Endothelial cell of umbilical vein (primary cell): Measurements from ENCODE around the gene CACNA2D3. TPM values are rescaled to one million over a fixed set of nuclear protein-coding genes. Genes with fewer than 3 reads are reported as not detected.

Experiments
- BruUV-seq: library from RNA; stranded (reverse); fragments of 400-500 nt; replicated peaks from 2 replicates; lab custom pipeline; 2021; lab: Mats Ljungman, UMichigan
- CTCF ChIA-PET: fragments of 300-600, 350-600 bp; sonication (Branson Sonifier 250); formaldehyde crosslinking; loops from one replicate; lab custom pipeline; 2021; ENCODE audit warnings: antibody characterized with exemption, inconsistent platforms; lab: Charles Lee
- POLR2A ChIA-PET: fragments of 300-600, 350-600 bp; sonication (Branson Sonifier 250); formaldehyde crosslinking; loops from one replicate; lab custom pipeline; 2021; ENCODE audit warnings: antibody characterized with exemption, inconsistent platforms; lab: Charles Lee
- DNase-seq: peaks from one replicate; pipeline ENCODE4 v3.0.0-alpha.2; 2011; ENCODE audit warnings: low read depth, low spot score
- FAIRE-seq: peaks from 2 replicates; lab custom pipeline; 2011; peaks lifted over from hg19 to GRCh38; lab: Jason Lieb, UNC
- H2AFZ ChIP-seq: 2 replicates; pipeline ENCODE4 v1.6.0; 2012; ENCODE audit warnings: low read depth, low read length, control low read depth, inconsistent platforms
- H3K27ac ChIP-seq: 2 replicates; pipeline ENCODE4 v1.5.1; 2011; ENCODE audit warnings: low read depth, mild to moderate bottlenecking, control low read depth, low read length, moderate library complexity; ENCODE audit not compliant: insufficient read depth
- H3K27me3 ChIP-seq, 2 experiments: 2 replicates each; pipeline versions ENCODE4 v1.6.0 to v1.6.1; 2011; ENCODE audit warnings: low read length in 2 of 2, mixed read lengths in 1 of 2; ENCODE audit not compliant: control insufficient read depth in 2 of 2, insufficient read depth in 2 of 2
- H3K36me3 ChIP-seq, 2 experiments: 2 replicates in 1 of 2; 3 replicates in 1 of 2; pipeline ENCODE4 v1.5.1; 2011; ENCODE audit warnings: low read length in 2 of 2, mild to moderate bottlenecking in 1 of 2, moderate library complexity in 1 of 2; ENCODE audit not compliant: control insufficient read depth in 2 of 2, insufficient read depth in 2 of 2; ENCODE audit errors: extremely low read depth in 1 of 2
- H3K4me1 ChIP-seq: 3 replicates; pipeline ENCODE4 v1.5.1; 2011; ENCODE audit warnings: mild to moderate bottlenecking, low read length; ENCODE audit not compliant: control insufficient read depth, insufficient read depth; ENCODE audit errors: extremely low read depth
- H3K4me2 ChIP-seq: 2 replicates; pipeline ENCODE4 v1.6.1; 2011; ENCODE audit warnings: low read length, control low read depth, mixed read lengths; ENCODE audit not compliant: insufficient read depth
- H3K4me3 ChIP-seq, 3 experiments: fragments of 200-600 bp in 1 of 3; sonication (generic), shearing (Covaris generic) in 1 of 3; replicated peaks in 1 of 3; 2 replicates each; pipeline ENCODE4 v1.5.1; 2011 to 2016; ENCODE audit warnings: control low read depth in 3 of 3, low read length in 3 of 3, mild to moderate bottlenecking in 2 of 3, inconsistent platforms in 1 of 3, low read depth in 1 of 3, moderate library complexity in 1 of 3; ENCODE audit not compliant: insufficient read depth in 1 of 3
- H3K79me2 ChIP-seq: 2 replicates; pipeline ENCODE4 v1.6.0; 2012; ENCODE audit warnings: low read length, inconsistent platforms; ENCODE audit not compliant: control insufficient read depth, insufficient read depth
- H3K9ac ChIP-seq: replicated peaks from 2 replicates; pipeline ENCODE3; 2011; ENCODE audit warnings: low read length, control low read depth; ENCODE audit not compliant: insufficient read depth; ENCODE audit errors: extremely low read depth
- H3K9me1 ChIP-seq: replicated peaks from 3 replicates; pipeline ENCODE4 v1.6.0; 2011; ENCODE audit warnings: mild to moderate bottlenecking, low read length; ENCODE audit not compliant: control insufficient read depth, insufficient read depth; ENCODE audit errors: extremely low read depth
- H3K9me3 ChIP-seq: replicated peaks from 2 replicates; pipeline ENCODE4 v1.5.1; 2012; ENCODE audit warnings: low read length, inconsistent platforms; ENCODE audit not compliant: control insufficient read depth, insufficient read depth
- H4K20me1 ChIP-seq: replicated peaks from 2 replicates; pipeline ENCODE3; 2011; ENCODE audit warnings: mild to moderate bottlenecking, low read length; ENCODE audit not compliant: control insufficient read depth, insufficient read depth; ENCODE audit errors: extremely low read depth
- CTCF ChIP-seq, 2 donors: IDR thresholded peaks; 1 replicate in 1 of 2; 2 replicates in 1 of 2; pipeline ENCODE4 v1.5.1; 2011; ENCODE audit warnings: low read length in 2 of 2, mild to moderate bottlenecking in 2 of 2, moderate library complexity in 2 of 2, control low read depth in 1 of 2, inconsistent platforms in 1 of 2, low read depth in 1 of 2; ENCODE audit not compliant: insufficient read depth in 1 of 2; ENCODE audit errors: extremely low read depth in 1 of 2
- EZH2 ChIP-seq: IDR thresholded peaks from 2 replicates; pipeline ENCODE4 v1.6.1; 2012; ENCODE audit warnings: borderline replicate concordance, low read depth, mild to moderate bottlenecking, moderate library complexity, low read length, inconsistent platforms; ENCODE audit not compliant: severe bottlenecking
- FOS ChIP-seq: IDR thresholded peaks from 2 replicates; pipeline ENCODE4 v1.6.1; 2011; ENCODE audit warnings: mild to moderate bottlenecking, low read length, moderate library complexity, borderline replicate concordance; ENCODE audit not compliant: insufficient read depth
- GATA2 ChIP-seq: IDR thresholded peaks from 2 replicates; pipeline ENCODE4 v1.7.0; 2011; ENCODE audit warnings: low read depth, mild to moderate bottlenecking, moderate library complexity, mixed read lengths, low read length; ENCODE audit not compliant: insufficient read length, insufficient read depth
- JUN ChIP-seq: IDR thresholded peaks from 2 replicates; pipeline ENCODE4 v1.6.1; 2011; ENCODE audit warnings: borderline replicate concordance, low read depth; ENCODE audit not compliant: insufficient read length, insufficient read depth
- MAX ChIP-seq: IDR thresholded peaks from 2 replicates; pipeline ENCODE4 v1.6.1; 2011; ENCODE audit not compliant: insufficient read depth, insufficient read length
- MYC ChIP-seq: IDR thresholded peaks from one replicate; pipeline ENCODE4 v1.6.1; 2011; ENCODE audit warnings: mild to moderate bottlenecking, low read depth, low read length
- POLR2A ChIP-seq: IDR thresholded peaks from 2 replicates; pipeline ENCODE4 v1.6.1; 2012; ENCODE audit warnings: low read depth, mild to moderate bottlenecking, control low read depth, low read length
- POLR2AphosphoS5 ChIP-seq: IDR thresholded peaks from 2 replicates; pipeline ENCODE4 v1.6.1; 2012; ENCODE audit warnings: low read depth, mild to moderate bottlenecking, control low read depth, low read length, moderate library complexity; ENCODE audit not compliant: insufficient read depth
- dilution Hi-C: fragments of 300-500 bp; cut with MboI; formaldehyde crosslinking; loops from one replicate; pipeline ENCODE4 v1.15.0; 2019; ENCODE audit warnings: low sequenced_read_pairs; ENCODE audit not compliant: extremely low pct_ligation_motif_present
- intact Hi-C: fragments of 100-400 bp; cut with micrococcal nuclease; formaldehyde crosslinking; loops from one replicate; pipeline ENCODE4 v1.10.0; 2022
- polyA plus RNA-seq, 4 experiments: library from polyadenylated mRNA; depleted of rRNA in 3 of 4; stranded (reverse) in 3 of 4; unstranded in 1 of 4; fragments of >200 nt; gene quantifications; 2 replicates each; pipeline versions ENCODE4 v1.2.1 to v1.2.3, GENCODE V29; 2011 to 2012; ENCODE audit warnings: missing spikeins in 1 of 4
- total RNA-seq: library from RNA; stranded (reverse); gene quantifications from 2 replicates; pipeline ENCODE4 v1.2.3, GENCODE V29; 2021

The CACNA2D3 gene
- total and polyA plus RNA-seq, 2 donors (not counting 3 experiments of a cell fraction or from before 2014, with no cell fraction given), result not detected

- DNase-seq (no peak), FAIRE-seq (no peak)
- dilution Hi-C loops (no loop called here), intact Hi-C loops (no loop called here)
- no TSS peak for BruUV-seq
- H4K20me1 ChIP-seq, result no peaks in the 10 kb centered on the region
- no peaks in the 10 kb centered on the region for H3K79me2 ChIP-seq
- H3K27ac ChIP-seq, result no peak overlapping the region
- no peaks in the 10 kb centered on the region for H3K36me3 ChIP-seq
- no peak overlapping the region for H3K4me3 ChIP-seq
- no peaks in the 10 kb centered on the region for H3K27me3 ChIP-seq
- H3K9ac ChIP-seq, result no peak overlapping the region
- no peak overlapping the region for H3K4me2 ChIP-seq
- ChIA-PET POLR2A (no interaction called here), CTCF (no interaction called here)
- no peak for TF ChIP-seq MAX
- TF ChIP-seq JUN, result no peak
- no peak for TF ChIP-seq CTCF (IDR thresholded peaks at IDR 0.05; ENCODE audit: extremely low read depth in 1 of 2, insufficient read depth in 1 of 2, low read depth in 1 of 2, low read length in 2 of 2)
- TF ChIP-seq POLR2A, result no peak
- TF ChIP-seq MYC, result no peak
- no peak for TF ChIP-seq FOS
- TF ChIP-seq POLR2AphosphoS5, result no peak
- no peak for TF ChIP-seq GATA2
- TF ChIP-seq EZH2, result no peak
- H3K4me1 ChIP-seq, result no peaks in the 10 kb centered on the region
- H3K9me3 ChIP-seq, result peaks cover 7% of the 10 kb centered on the region
- no peaks in the 10 kb centered on the region for H3K9me1 ChIP-seq
- no peak overlapping the region for H2AFZ ChIP-seq
Observed at GRCh38 chr3:54888162-54888561, 765.8 kb downstream of the CACNA2D3 start.
